OCI-LY1 (cell line): ENCODE data around the gene C7.

Source experiments
- H2AFZ ChIP-seq: fragments of 200-600 bp; sonication (generic), shearing (Covaris generic); 2 replicates; pipeline ENCODE4 v1.6.0; 2014; ENCODE audit warnings: antibody characterized with exemption, mild to moderate bottlenecking, low read length
- H3F3A ChIP-seq: fragments of 200-600 bp; sonication (generic), shearing (Covaris generic); 2 replicates; pipeline ENCODE4 v1.6.0; 2014; ENCODE audit warnings: mild to moderate bottlenecking, antibody characterized with exemption, low read length, moderate library complexity; ENCODE audit not compliant: insufficient read depth
- H3K27ac ChIP-seq: fragments of 200-600 bp; sonication (generic); 2 replicates; pipeline ENCODE4 v1.5.1; 2014; ENCODE audit warnings: low read length, mixed run types, mild to moderate bottlenecking, low read depth; ENCODE audit not compliant: poor library complexity, severe bottlenecking
- H3K27me3 ChIP-seq: fragments of 200-600 bp; sonication (generic); 2 replicates; pipeline ENCODE4 v1.6.0; 2014; ENCODE audit warnings: antibody characterized with exemption, mild to moderate bottlenecking, low read length, moderate library complexity; ENCODE audit not compliant: insufficient read depth
- H3K36me3 ChIP-seq: fragments of 200-600 bp; sonication (generic); 2 replicates; pipeline ENCODE4 v1.6.1; 2014; ENCODE audit warnings: mild to moderate bottlenecking, antibody characterized with exemption, low read length, moderate library complexity, mixed read lengths; ENCODE audit not compliant: insufficient read depth
- H3K4me1 ChIP-seq: fragments of 200-600 bp; sonication (generic); 2 replicates; pipeline ENCODE4 v1.5.1; 2014; ENCODE audit warnings: mild to moderate bottlenecking, low read length, moderate library complexity; ENCODE audit not compliant: insufficient read depth, severe bottlenecking
- H3K4me2 ChIP-seq: fragments of 200-600 bp; sonication (generic), shearing (Covaris generic); 2 replicates; pipeline ENCODE4 v1.6.1; 2014; ENCODE audit warnings: low read length
- H3K4me3 ChIP-seq: fragments of 200-600 bp; sonication (generic); 2 replicates; pipeline ENCODE4 v1.5.1; 2014; ENCODE audit warnings: low read length, low read depth, mild to moderate bottlenecking, mixed read lengths; ENCODE audit not compliant: poor library complexity, severe bottlenecking
- H3K79me2 ChIP-seq: fragments of 200-600 bp; shearing (Covaris generic); 2 replicates; pipeline ENCODE4 v1.6.1; 2016; ENCODE audit warnings: mixed run types, low read length, mixed read lengths; ENCODE audit not compliant: insufficient read depth
- H3K9ac ChIP-seq: fragments of 200-600 bp; sonication (generic), shearing (Covaris generic); 2 replicates; pipeline ENCODE4 v1.6.1; 2014; ENCODE audit warnings: mild to moderate bottlenecking, low read length, mixed read lengths
- H3K9me2 ChIP-seq: fragments of 200-600 bp; sonication (generic), shearing (Covaris generic); 2 replicates; pipeline ENCODE4 v1.6.1; 2014; ENCODE audit warnings: low read depth, mild to moderate bottlenecking, low read length, mixed read lengths
- H3K9me3 ChIP-seq: fragments of 200-600 bp; shearing (Covaris generic); 2 replicates; pipeline ENCODE4 v1.6.1; 2014; ENCODE audit warnings: low read length, mixed read lengths
- H4K20me1 ChIP-seq: fragments of 200-600 bp; sonication (generic), shearing (Covaris generic); 2 replicates; pipeline ENCODE4 v1.6.0; 2016; ENCODE audit warnings: mild to moderate bottlenecking, low read length; ENCODE audit not compliant: insufficient read depth
- CTCF ChIP-seq: fragments of 200-600 bp; sonication (generic), shearing (Covaris generic); IDR thresholded peaks from 2 replicates; pipeline ENCODE4 v1.5.1; 2017; ENCODE audit warnings: mild to moderate bottlenecking, antibody characterized with exemption, low read length, moderate library complexity, mixed read lengths
- EZH2 ChIP-seq: fragments of 200-600 bp; sonication (generic), shearing (Covaris generic); IDR thresholded peaks from 2 replicates; pipeline ENCODE4 v1.8.0; 2017; ENCODE audit warnings: borderline replicate concordance, mixed run types, mild to moderate bottlenecking, antibody characterized with exemption, low read length, moderate library complexity, mixed read lengths

Gene C7

GRCh38 chr5:40962207-40962955 is 53.1 kb downstream of the C7 start:
- TF ChIP-seq CTCF (no peak), EZH2 (no peak)
- no peaks in the 10 kb centered on the region for H3K36me3 ChIP-seq
- no peaks in the 10 kb centered on the region for H3K4me1 ChIP-seq
- H3F3A ChIP-seq: no peaks in the 10 kb centered on the region
- H3K27me3 ChIP-seq: no peaks in the 10 kb centered on the region; the same call in 1 of the 2 replicates
- H3K9ac ChIP-seq: no peak overlapping the region
- H3K9me3 ChIP-seq: no peaks in the 10 kb centered on the region; the same call in 1 of the 2 replicates
- no peaks in the 10 kb centered on the region for H3K9me2 ChIP-seq
- H4K20me1 ChIP-seq: no peaks in the 10 kb centered on the region
- no peak overlapping the region for H3K4me3 ChIP-seq
- no peak overlapping the region for H3K27ac ChIP-seq
- no peak overlapping the region for H2AFZ ChIP-seq
- no peaks in the 10 kb centered on the region for H3K79me2 ChIP-seq
- no peak overlapping the region for H3K4me2 ChIP-seq

- Histone ChIP-seq H3K36me3 (no peaks in the 10 kb centered on the region), H3K4me1 (no peaks in the 10 kb centered on the region), H3K27ac (no peak overlapping the region), H2AFZ (no peak overlapping the region), H3K9me2 (no peaks in the 10 kb centered on the region), H3K9ac (no peak overlapping the region), H3K4me3 (no peak overlapping the region), H4K20me1 (no peaks in the 10 kb centered on the region), H3K9me3 (no peaks in the 10 kb centered on the region), H3F3A (no peaks in the 10 kb centered on the region), H3K4me2 (no peak overlapping the region), H3K79me2 (no peaks in the 10 kb centered on the region), H3K27me3 (no peaks in the 10 kb centered on the region)
- TF ChIP-seq CTCF (no peak), EZH2 (no peak)
Observed at GRCh38 chr5:40972434-40972833, 63.1 kb downstream of the C7 start.

GRCh38 chr5:40973364-40974004 is 64.2 kb downstream of the C7 start:
- Histone ChIP-seq H3K79me2 (no peaks in the 10 kb centered on the region), H3K9me2 (no peaks in the 10 kb centered on the region), H3K9ac (no peak overlapping the region), H3K4me2 (no peak overlapping the region), H2AFZ (no peak overlapping the region), H3K27ac (no peak overlapping the region), H3K4me3 (no peak overlapping the region), H3K36me3 (no peaks in the 10 kb centered on the region), H3F3A (no peaks in the 10 kb centered on the region), H4K20me1 (no peaks in the 10 kb centered on the region), H3K9me3 (no peaks in the 10 kb centered on the region), H3K4me1 (no peaks in the 10 kb centered on the region), H3K27me3 (no peaks in the 10 kb centered on the region)
- TF ChIP-seq CTCF: no peak
- TF ChIP-seq EZH2: no peak
